ENCODE data around the gene RASAL3. TPM values are rescaled to one million over a fixed set of nuclear protein-coding genes. Genes with fewer than 3 reads are reported as not detected.

Gene RASAL3
- total RNA-seq, 1 experiment from 2014 or later = 1.9 TPM

- no peaks in the 10 kb centered on the region for H3K27me3 ChIP-seq (ENCODE audit: insufficient read depth, low read length)
- no peak overlapping the region for H3K9ac ChIP-seq (ENCODE audit: extremely low read depth, insufficient read length, low read length)
- H3K56ac ChIP-seq (ENCODE audit: insufficient read length, low read depth, low read length) = no peak overlapping the region
- H3K36me3 Mint-ChIP-seq (ENCODE audit: insufficient read depth in 1 of 3, low read depth in 3 of 3) = peaks cover 27 to 62% (median 45%) of the 10 kb centered on the region in 3 experiments
- no peaks in the 10 kb centered on the region for H3K27me3 Mint-ChIP-seq (ENCODE audit: low read depth)
- H3K27ac ChIP-seq (ENCODE audit: insufficient read length, low read depth, low read length) = no peak overlapping the region
- H3K4me3 Mint-ChIP-seq = no peak overlapping the region
- H2BK20ac ChIP-seq (ENCODE audit: low read depth, low read length, poor library complexity, severe bottlenecking) = no peak overlapping the region
- no peaks in the 10 kb centered on the region; a peak in 1 of 5 replicates for H3K9me3 Mint-ChIP-seq
- H3K14ac ChIP-seq (ENCODE audit: insufficient read depth, low read length) = no peak overlapping the region; the same call in 1 of the 2 replicates
- no peak overlapping the region for H2BK5ac ChIP-seq (ENCODE audit: insufficient read length, low read length)
- H2BK15ac ChIP-seq (ENCODE audit: low read depth, low read length) = no peak overlapping the region
- H4K20me1 ChIP-seq (ENCODE audit: control insufficient read depth, insufficient read depth, insufficient read length) = peaks cover 2% of the 10 kb centered on the region
- H4K8ac ChIP-seq (replicated peaks; ENCODE audit: insufficient read length, low read depth, low read length) = no peak overlapping the region
- H3K23ac ChIP-seq (ENCODE audit: insufficient read length, low read depth, low read length) = no peak overlapping the region
- peaks cover 34% of the 10 kb centered on the region for H3K79me2 ChIP-seq (ENCODE audit: insufficient read depth, low read length)
- no peak overlapping the region for H3K18ac ChIP-seq (ENCODE audit: insufficient read length, low read depth, low read length)
- H4K5ac ChIP-seq (ENCODE audit: insufficient read length, low read depth, low read length) = no peak overlapping the region
- H3K4me1 ChIP-seq (ENCODE audit: insufficient read depth, low read length) = no peaks in the 10 kb centered on the region
- H3K4me1 Mint-ChIP-seq = peaks cover 0 to 3% of the 10 kb centered on the region in 2 experiments; a peak in 1 of 4 replicates
- no peak overlapping the region for H2AK5ac ChIP-seq (ENCODE audit: insufficient read length, low read length)
- H3K27ac Mint-ChIP-seq = peak overlapping the region in 2 of 3 experiments; percentile 71 to 75; a peak in 3 of 7 replicates
- H3K4me2 ChIP-seq (ENCODE audit: insufficient read depth, insufficient read length, low read length) = no peak overlapping the region
- TF ChIP-seq, protein P1, sequence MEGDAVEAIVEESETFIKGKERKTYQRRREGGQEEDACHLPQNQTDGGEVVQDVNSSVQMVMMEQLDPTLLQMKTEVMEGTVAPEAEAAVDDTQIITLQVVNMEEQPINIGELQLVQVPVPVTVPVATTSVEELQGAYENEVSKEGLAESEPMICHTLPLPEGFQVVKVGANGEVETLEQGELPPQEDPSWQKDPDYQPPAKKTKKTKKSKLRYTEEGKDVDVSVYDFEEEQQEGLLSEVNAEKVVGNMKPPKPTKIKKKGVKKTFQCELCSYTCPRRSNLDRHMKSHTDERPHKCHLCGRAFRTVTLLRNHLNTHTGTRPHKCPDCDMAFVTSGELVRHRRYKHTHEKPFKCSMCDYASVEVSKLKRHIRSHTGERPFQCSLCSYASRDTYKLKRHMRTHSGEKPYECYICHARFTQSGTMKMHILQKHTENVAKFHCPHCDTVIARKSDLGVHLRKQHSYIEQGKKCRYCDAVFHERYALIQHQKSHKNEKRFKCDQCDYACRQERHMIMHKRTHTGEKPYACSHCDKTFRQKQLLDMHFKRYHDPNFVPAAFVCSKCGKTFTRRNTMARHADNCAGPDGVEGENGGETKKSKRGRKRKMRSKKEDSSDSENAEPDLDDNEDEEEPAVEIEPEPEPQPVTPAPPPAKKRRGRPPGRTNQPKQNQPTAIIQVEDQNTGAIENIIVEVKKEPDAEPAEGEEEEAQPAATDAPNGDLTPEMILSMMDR (conservative IDR thresholded peaks at IDR 0.05) = no peak
- no peak overlapping the region for H3T11ph ChIP-seq (ENCODE audit: low read length)
- H3K9me3 ChIP-seq (ENCODE audit: control insufficient read depth, low read depth, low read length) = no peaks in the 10 kb centered on the region
- H3K4ac ChIP-seq (ENCODE audit: low read depth, low read length) = no peak overlapping the region
- no peak overlapping the region for H2BK12ac ChIP-seq (ENCODE audit: insufficient read length, low read depth, low read length)
- no peaks in the 10 kb centered on the region for H3K23me2 ChIP-seq (ENCODE audit: insufficient read length, low read depth, low read length, poor library complexity, severe bottlenecking)
- H2AFZ ChIP-seq (ENCODE audit: low read length) = no peak overlapping the region
- peaks cover 7% of the 10 kb centered on the region for H3K79me1 ChIP-seq (ENCODE audit: insufficient read depth, low read depth, low read length, poor library complexity, severe bottlenecking)
- H4K91ac ChIP-seq (ENCODE audit: insufficient read length, low read depth, low read length) = no peak overlapping the region
- DNase-seq = no peak
- WGBS (ENCODE audit: extremely low coverage, insufficient read length, low lambda C conversion rate) = no CpG with 5 or more reads among the region's 15 CpGs
- no peak overlapping the region for H2BK120ac ChIP-seq (ENCODE audit: low read depth, low read length, poor library complexity, severe bottlenecking)
Observed at GRCh38 chr19:15402411-15403150, 61.8 kb downstream of the RASAL3 start.

Small RNA genes lying within 50 kb of the gene (microRNA-seq; reads per million reads assigned to microRNA genes)
- not detected for gene MIR1470 (ENCODE audit: borderline microRNAs expressed)

Other genes starting within 250 kb of the RASAL3 start
- 26.7 and 27.4 TPM in 2 replicates for gene EPHX3, start 232.1 kb downstream of the RASAL3 start, total RNA-seq (2021)
- gene BRD4, start 132.0 kb downstream of the RASAL3 start, total RNA-seq (2021) = 144 TPM in 2 replicates
- gene AKAP8, start 84.8 kb downstream of the RASAL3 start, total RNA-seq (2021) = 59.1 and 59.5 TPM in 2 replicates
- gene AKAP8L, start 45.6 kb downstream of the RASAL3 start, total RNA-seq (2021) = 110 and 123 TPM in 2 replicates
- gene WIZ, start 14.6 kb downstream of the RASAL3 start, total RNA-seq (2021) = 33.3 and 33.6 TPM in 2 replicates
- gene PGLYRP2, start 15.0 kb upstream of the RASAL3 start, total RNA-seq (2021) = not detected in 2 replicates
- gene CYP4F22, start 44.0 kb upstream of the RASAL3 start, total RNA-seq (2021) = not detected in 2 replicates
- not detected in 2 replicates for gene CYP4F8, start 150.7 kb upstream of the RASAL3 start, total RNA-seq (2021)
- not detected in 2 replicates for gene CYP4F3, start 176.4 kb upstream of the RASAL3 start, total RNA-seq (2021)
- not detected in 2 replicates for gene CYP4F12, start 208.5 kb upstream of the RASAL3 start, total RNA-seq (2021)